Fibroblast of lung (primary cell): ENCODE data around the gene ITPR3. TPM values are rescaled to one million over a fixed set of nuclear protein-coding genes. Genes with fewer than 3 reads are reported as not detected.

Source experiments
- DNase-seq, 2 donors: peaks; one replicate each; pipeline versions ENCODE4 v3.0.0 to v3.0.0-alpha.2; 2010; ENCODE audit warnings: low read depth in 2 of 2
- H2AFZ ChIP-seq: 2 replicates; pipeline ENCODE4 v1.5.1; 2012; ENCODE audit warnings: low read length, control low read depth, inconsistent platforms
- H3K27ac ChIP-seq: 2 replicates; pipeline ENCODE4 v1.5.1; 2011; ENCODE audit warnings: low read length, control low read depth; ENCODE audit not compliant: insufficient read depth
- H3K27me3 ChIP-seq: 2 replicates; pipeline ENCODE4 v1.5.1; 2011; ENCODE audit warnings: mild to moderate bottlenecking, low read length; ENCODE audit not compliant: control insufficient read depth, insufficient read depth
- H3K36me3 ChIP-seq: 2 replicates; pipeline ENCODE4 v1.5.1; 2011; ENCODE audit warnings: low read length; ENCODE audit not compliant: control insufficient read depth, insufficient read depth
- H3K4me1 ChIP-seq: 2 replicates; pipeline ENCODE4 v1.5.1; 2011; ENCODE audit warnings: low read length; ENCODE audit not compliant: control insufficient read depth, insufficient read depth; ENCODE audit errors: extremely low read depth
- H3K4me2 ChIP-seq: 2 replicates; pipeline ENCODE4 v1.5.1; 2011; ENCODE audit warnings: low read length, control low read depth; ENCODE audit not compliant: insufficient read depth; ENCODE audit errors: extremely low read depth
- H3K4me3 ChIP-seq, 4 experiments: fragments of 200-600 bp in 1 of 4; sonication (generic) in 1 of 4; replicated peaks in 1 of 4; 2 replicates each; pipeline ENCODE4 v1.5.1; 2011 to 2016; ENCODE audit warnings: low read length in 4 of 4, low read depth in 3 of 4, mild to moderate bottlenecking in 3 of 4, control low read depth in 2 of 4, inconsistent platforms in 1 of 4, mixed read lengths in 1 of 4; ENCODE audit not compliant: insufficient read depth in 1 of 4; ENCODE audit errors: control extremely low read depth in 1 of 4
- H3K79me2 ChIP-seq: 2 replicates; pipeline ENCODE4 v1.5.1; 2012; ENCODE audit warnings: mild to moderate bottlenecking, low read length, inconsistent platforms; ENCODE audit not compliant: control insufficient read depth, insufficient read depth
- H3K9ac ChIP-seq: 2 replicates; pipeline ENCODE4 v1.5.1; 2011; ENCODE audit warnings: mild to moderate bottlenecking, low read length, control low read depth; ENCODE audit not compliant: insufficient read depth
- H3K9me3 ChIP-seq: 2 replicates; pipeline ENCODE4 v1.5.1; 2012; ENCODE audit warnings: low read depth, low read length; ENCODE audit not compliant: control insufficient read depth, insufficient read depth
- H4K20me1 ChIP-seq: 2 replicates; pipeline ENCODE4 v1.5.1; 2011; ENCODE audit warnings: low read length; ENCODE audit not compliant: control insufficient read depth, insufficient read depth; ENCODE audit errors: extremely low read depth
- EZH2 ChIP-seq: IDR thresholded peaks from 2 replicates; pipeline ENCODE4 v1.5.1; 2012; ENCODE audit warnings: low read length, control low read depth, mild to moderate bottlenecking; ENCODE audit errors: missing control alignments
- polyA plus RNA-seq, 2 donors: library from polyadenylated mRNA; depleted of rRNA in 1 of 2; stranded (reverse) in 1 of 2; unstranded in 1 of 2; fragments of >200 nt; gene quantifications; 2 replicates each; pipeline ENCODE4 v1.2.1, GENCODE V29; 2011 to 2012; ENCODE audit warnings: missing spikeins in 1 of 2
- total RNA-seq: library from RNA; depleted of rRNA; stranded (reverse); fragments of >200 nt; gene quantifications from 2 replicates; pipeline ENCODE4 v1.2.1, GENCODE V29; 2014
- TF ChIP-seq, protein P1 (sequence below), 2 donors: IDR thresholded peaks in 1 of 2; conservative IDR thresholded peaks in 1 of 2; 1 replicate in 1 of 2; 2 replicates in 1 of 2; pipeline ENCODE4 v1.5.1; 2011 to 2012; ENCODE audit warnings: low read length in 2 of 2, control low read depth in 1 of 2, inconsistent platforms in 1 of 2, low read depth in 1 of 2, mild to moderate bottlenecking in 1 of 2

Gene ITPR3
- total and polyA plus RNA-seq, 2 donors (not counting 1 experiment from before 2014, with no cell fraction given), result 9.6 to 43.4 TPM

DNA sequence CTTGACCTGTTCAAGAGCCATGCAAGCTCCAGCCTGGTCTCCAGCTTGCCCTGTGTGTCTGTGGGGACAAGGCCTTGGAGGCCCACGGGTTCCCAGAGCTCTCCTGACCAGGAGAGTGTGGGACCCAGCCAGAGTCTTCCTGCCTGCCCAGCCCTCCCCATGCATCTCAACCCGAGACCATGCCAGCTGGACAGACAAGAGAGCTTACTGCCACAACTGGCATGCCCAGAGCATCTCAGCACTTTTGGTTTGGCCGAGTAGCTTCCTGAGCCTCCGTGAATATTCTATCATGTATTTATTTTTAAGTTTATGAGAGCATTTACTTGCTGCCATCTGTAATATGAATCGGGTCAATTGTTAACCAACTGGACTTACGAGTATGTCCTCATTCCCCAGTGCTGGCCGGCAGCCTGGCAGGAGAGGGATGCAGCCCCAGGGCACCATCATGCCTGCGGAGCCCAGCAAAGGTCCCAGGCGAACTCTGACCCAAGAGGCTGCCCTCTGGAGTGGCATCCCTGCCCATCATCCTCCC, 110.7 kb downstream of the ITPR3 start:
- H3K4me2 ChIP-seq, result no peak overlapping the region
- no peak overlapping the region for H2AFZ ChIP-seq
- no peak overlapping the region for H3K4me3 ChIP-seq
- no peak overlapping the region for H3K9ac ChIP-seq
- no peaks in the 10 kb centered on the region for H3K79me2 ChIP-seq
- H3K4me1 ChIP-seq, result peaks cover 3% of the 10 kb centered on the region
- H4K20me1 ChIP-seq, result no peaks in the 10 kb centered on the region
- no peak for DNase-seq
- H3K36me3 ChIP-seq, result no peaks in the 10 kb centered on the region
- TF ChIP-seq, protein P1, sequence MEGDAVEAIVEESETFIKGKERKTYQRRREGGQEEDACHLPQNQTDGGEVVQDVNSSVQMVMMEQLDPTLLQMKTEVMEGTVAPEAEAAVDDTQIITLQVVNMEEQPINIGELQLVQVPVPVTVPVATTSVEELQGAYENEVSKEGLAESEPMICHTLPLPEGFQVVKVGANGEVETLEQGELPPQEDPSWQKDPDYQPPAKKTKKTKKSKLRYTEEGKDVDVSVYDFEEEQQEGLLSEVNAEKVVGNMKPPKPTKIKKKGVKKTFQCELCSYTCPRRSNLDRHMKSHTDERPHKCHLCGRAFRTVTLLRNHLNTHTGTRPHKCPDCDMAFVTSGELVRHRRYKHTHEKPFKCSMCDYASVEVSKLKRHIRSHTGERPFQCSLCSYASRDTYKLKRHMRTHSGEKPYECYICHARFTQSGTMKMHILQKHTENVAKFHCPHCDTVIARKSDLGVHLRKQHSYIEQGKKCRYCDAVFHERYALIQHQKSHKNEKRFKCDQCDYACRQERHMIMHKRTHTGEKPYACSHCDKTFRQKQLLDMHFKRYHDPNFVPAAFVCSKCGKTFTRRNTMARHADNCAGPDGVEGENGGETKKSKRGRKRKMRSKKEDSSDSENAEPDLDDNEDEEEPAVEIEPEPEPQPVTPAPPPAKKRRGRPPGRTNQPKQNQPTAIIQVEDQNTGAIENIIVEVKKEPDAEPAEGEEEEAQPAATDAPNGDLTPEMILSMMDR (conservative IDR thresholded peaks at IDR 0.05 in 1 of 2, IDR thresholded peaks at IDR 0.05 in 1 of 2; ENCODE audit: low read depth in 1 of 2, low read length in 2 of 2), result no peak
- TF ChIP-seq EZH2, result no peak
- peaks cover 4% of the 10 kb centered on the region for H3K27me3 ChIP-seq
- no peaks in the 10 kb centered on the region for H3K9me3 ChIP-seq
- no peak overlapping the region for H3K27ac ChIP-seq

DNA sequence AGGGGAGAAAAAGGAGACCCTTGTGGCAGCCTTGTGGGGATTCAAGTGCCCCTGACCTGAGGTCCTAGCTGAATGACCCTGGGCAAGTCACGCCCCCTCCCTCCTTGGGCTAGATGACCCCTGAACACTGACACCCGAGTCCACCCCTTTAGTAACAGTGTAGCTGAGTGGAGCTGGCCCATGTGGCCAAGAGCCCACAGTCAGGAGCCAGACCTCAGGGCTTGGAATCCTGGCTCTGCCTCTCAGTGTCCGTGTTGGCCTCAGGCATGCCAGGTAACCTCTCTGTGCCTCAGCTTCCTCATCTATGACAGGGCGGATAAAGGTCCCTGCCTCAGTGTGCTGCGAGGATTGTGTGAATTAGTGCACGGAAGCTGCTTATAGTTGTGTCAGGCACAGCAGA, 111.3 kb downstream of the ITPR3 start:
- Histone ChIP-seq H3K4me1 (peaks cover 3% of the 10 kb centered on the region), H2AFZ (no peak overlapping the region), H3K27me3 (peaks cover 4% of the 10 kb centered on the region), H3K27ac (no peak overlapping the region), H3K79me2 (no peaks in the 10 kb centered on the region), H3K9ac (no peak overlapping the region), H3K9me3 (no peaks in the 10 kb centered on the region), H3K4me3 (no peak overlapping the region), H3K36me3 (no peaks in the 10 kb centered on the region), H3K4me2 (no peak overlapping the region), H4K20me1 (no peaks in the 10 kb centered on the region)
- TF ChIP-seq, protein P1 (conservative IDR thresholded peaks at IDR 0.05 in 1 of 2, IDR thresholded peaks at IDR 0.05 in 1 of 2; ENCODE audit: low read depth in 1 of 2, low read length in 2 of 2), result no peak
- TF ChIP-seq EZH2, result no peak
- DNase-seq, result no peak

DNA sequence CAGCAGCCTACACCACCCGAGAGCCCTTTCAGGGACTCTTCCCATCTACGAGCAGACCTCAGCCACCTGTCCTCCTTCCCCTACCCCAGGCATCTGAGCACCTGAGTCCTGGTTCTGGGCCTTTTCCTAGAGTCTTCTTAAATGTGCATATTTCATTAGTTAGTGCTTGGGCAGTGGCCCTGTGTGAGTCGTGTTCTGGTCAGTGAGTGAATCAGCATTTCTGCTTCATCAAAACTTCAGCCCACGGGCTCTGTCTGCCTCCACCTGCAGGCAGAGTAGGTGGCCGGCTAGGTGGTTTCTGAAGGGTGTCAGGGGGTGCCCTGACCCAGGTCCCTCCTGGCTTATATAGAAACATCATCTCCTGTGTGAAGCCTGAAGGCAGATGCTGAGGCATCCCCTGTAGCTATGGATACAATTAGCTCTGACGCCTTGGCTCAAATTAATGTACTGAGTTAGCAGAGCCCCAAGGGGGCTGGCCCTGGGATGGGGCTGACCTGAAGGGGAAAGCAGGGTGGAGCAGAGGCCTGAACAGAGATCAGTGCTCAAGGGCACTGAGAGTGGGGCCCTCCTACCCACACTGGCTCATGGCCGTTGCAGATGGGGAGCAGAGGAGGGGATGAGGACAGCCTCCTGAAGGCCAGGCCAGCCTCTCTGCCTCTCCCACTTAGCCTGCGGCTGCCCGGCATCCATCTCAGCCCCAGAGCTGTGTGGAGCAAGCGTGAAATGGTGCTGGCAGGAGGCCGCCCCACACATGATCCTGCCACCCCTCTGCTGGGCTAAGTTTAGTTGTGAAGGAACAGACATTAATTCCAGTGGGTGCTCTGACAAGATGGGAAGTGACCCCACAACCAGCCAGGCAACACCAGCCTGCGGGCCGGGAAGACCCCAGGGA, 111.9 kb downstream of the ITPR3 start:
- peak in 1 of 2 donors; percentile 7 for DNase-seq
- Histone ChIP-seq H2AFZ (no peak overlapping the region), H3K27me3 (peaks cover 4% of the 10 kb centered on the region), H3K4me3 (no peak overlapping the region), H3K4me2 (no peak overlapping the region), H3K27ac (no peak overlapping the region), H3K4me1 (peaks cover 3% of the 10 kb centered on the region), H3K79me2 (no peaks in the 10 kb centered on the region), H4K20me1 (no peaks in the 10 kb centered on the region), H3K36me3 (no peaks in the 10 kb centered on the region), H3K9me3 (no peaks in the 10 kb centered on the region), H3K9ac (no peak overlapping the region)
- TF ChIP-seq, protein P1 (conservative IDR thresholded peaks at IDR 0.05 in 1 of 2, IDR thresholded peaks at IDR 0.05 in 1 of 2; ENCODE audit: low read depth in 1 of 2, low read length in 2 of 2), result no peak
- TF ChIP-seq EZH2, result no peak
